Measurements from ENCODE around the gene GPATCH8. TPM values are rescaled to one million over a fixed set of nuclear protein-coding genes. Genes with fewer than 3 reads are reported as not detected.

The GPATCH8 gene
- total RNA-seq, 1 experiment from 2014 or later = 22.7 TPM

- ATAC-seq = no peak
- Histone ChIP-seq H3K36me3 (ENCODE audit: low read depth, low read length) (peaks cover 14% of the 10 kb centered on the region; the same call in 1 of the 2 replicates), H2AFZ (ENCODE audit: low read length) (no peak overlapping the region), H3K4me2 (ENCODE audit: low read length) (no peak overlapping the region), H3K9ac (ENCODE audit: low read length) (no peak overlapping the region), H3K9me3 (ENCODE audit: low read length) (no peaks in the 10 kb centered on the region), H3K27ac (ENCODE audit: low read length) (no peak overlapping the region), H3K27me3 (ENCODE audit: low read length) (no peaks in the 10 kb centered on the region), H4K20me1 (ENCODE audit: low read length) (peaks cover 30% of the 10 kb centered on the region), H3K4me3 (ENCODE audit: low read length) (no peak overlapping the region), H3K4me1 (ENCODE audit: insufficient read depth, low read length) (no peaks in the 10 kb centered on the region), H3K9me2 (replicated peaks; ENCODE audit: low read length) (no peaks in the 10 kb centered on the region), H3K79me2 (ENCODE audit: low read length) (peaks cover 93% of the 10 kb centered on the region), H3F3A (ENCODE audit: low read length, unreplicated experiment) (no peaks in the 10 kb centered on the region)
- TF ChIP-seq EZH2phosphoT487 (IDR thresholded peaks at IDR 0.05; ENCODE audit: borderline replicate concordance, low read length) (no peak), EZH2 (IDR thresholded peaks at IDR 0.05; ENCODE audit: low read length, unreplicated experiment) (no peak), CTCF (conservative IDR thresholded peaks at IDR 0.05; ENCODE audit: low read depth, low read length) (no peak)
- intact Hi-C loops (cut with micrococcal nuclease) = no loop called here
- no TSS peak for BruUV-seq (replicated peaks)
- DNase-seq = no peak
- ChIA-PET CTCF (no interaction called here), POLR2A (ENCODE audit: unreplicated experiment) (no interaction called here)
These were observed 10.4 kb downstream of the GPATCH8 start for GRCh38 chr17:44492706-44493272.

- Histone ChIP-seq H3K4me1 (ENCODE audit: insufficient read depth, low read length) (no peaks in the 10 kb centered on the region), H2AFZ (ENCODE audit: low read length) (no peak overlapping the region), H3K27ac (ENCODE audit: low read length) (no peak overlapping the region), H3K4me3 (ENCODE audit: low read length) (no peak overlapping the region), H3F3A (ENCODE audit: low read length, unreplicated experiment) (no peaks in the 10 kb centered on the region), H3K9ac (ENCODE audit: low read length) (no peak overlapping the region), H3K9me2 (replicated peaks; ENCODE audit: low read length) (no peaks in the 10 kb centered on the region), H3K9me3 (ENCODE audit: low read length) (no peaks in the 10 kb centered on the region), H4K20me1 (ENCODE audit: low read length) (peaks cover 26% of the 10 kb centered on the region), H3K27me3 (ENCODE audit: low read length) (no peaks in the 10 kb centered on the region), H3K36me3 (ENCODE audit: low read depth, low read length) (peaks cover 14% of the 10 kb centered on the region; the same call in 1 of the 2 replicates), H3K79me2 (ENCODE audit: low read length) (peaks cover 93% of the 10 kb centered on the region), H3K4me2 (ENCODE audit: low read length) (no peak overlapping the region)
- TF ChIP-seq CTCF (conservative IDR thresholded peaks at IDR 0.05; ENCODE audit: low read depth, low read length) = no peak
- TF ChIP-seq EZH2phosphoT487 (IDR thresholded peaks at IDR 0.05; ENCODE audit: borderline replicate concordance, low read length) = no peak
- TF ChIP-seq EZH2 (IDR thresholded peaks at IDR 0.05; ENCODE audit: low read length, unreplicated experiment) = no peak
- DNase-seq (no peak), ATAC-seq (no peak)
- ChIA-PET POLR2A (ENCODE audit: unreplicated experiment) (interaction anchor here (0.6 kb wide), 1 partner anchor 12 kb away, joined by 6 read pairs; no protein-coding TSS in a partner anchor), CTCF (no interaction called here)
- intact Hi-C loops (cut with micrococcal nuclease) = no loop called here
- BruUV-seq (replicated peaks) = no TSS peak
These were observed 13.6 kb downstream of the GPATCH8 start for GRCh38 chr17:44489581-44489980.

- Histone ChIP-seq H3K79me2 (ENCODE audit: low read length) (peaks cover 75% of the 10 kb centered on the region), H3K27me3 (ENCODE audit: low read length) (no peaks in the 10 kb centered on the region), H3K9ac (ENCODE audit: low read length) (no peak overlapping the region), H3K9me3 (ENCODE audit: low read length) (no peaks in the 10 kb centered on the region), H3K9me2 (replicated peaks; ENCODE audit: low read length) (no peaks in the 10 kb centered on the region), H3K4me1 (ENCODE audit: insufficient read depth, low read length) (no peaks in the 10 kb centered on the region), H4K20me1 (ENCODE audit: low read length) (peaks cover 17% of the 10 kb centered on the region), H3K4me3 (ENCODE audit: low read length) (no peak overlapping the region), H3F3A (ENCODE audit: low read length, unreplicated experiment) (no peaks in the 10 kb centered on the region), H2AFZ (ENCODE audit: low read length) (no peak overlapping the region), H3K36me3 (ENCODE audit: low read depth, low read length) (peaks cover 12% of the 10 kb centered on the region; the same call in 1 of the 2 replicates), H3K27ac (ENCODE audit: low read length) (no peak overlapping the region), H3K4me2 (ENCODE audit: low read length) (no peak overlapping the region)
- intact Hi-C loops (cut with micrococcal nuclease) = no loop called here
- DNase-seq (no peak), ATAC-seq (no peak)
- CTCF ChIA-PET = no interaction called here
- POLR2A ChIA-PET (ENCODE audit: unreplicated experiment) = no interaction called here
- BruUV-seq (replicated peaks) = no TSS peak
- TF ChIP-seq EZH2 (IDR thresholded peaks at IDR 0.05; ENCODE audit: low read length, unreplicated experiment) (no peak), EZH2phosphoT487 (IDR thresholded peaks at IDR 0.05; ENCODE audit: borderline replicate concordance, low read length) (no peak), CTCF (conservative IDR thresholded peaks at IDR 0.05; ENCODE audit: low read depth, low read length) (no peak)
These were observed 16.0 kb downstream of the GPATCH8 start for GRCh38 chr17:44487170-44487569.

Measured in PC-3 (cell line).